DOHH2 (cell line): ENCODE results near the gene KRTAP1-3.
"Not testable (repeated sequence)": the region's sequence is repeated elsewhere in the genome, so short reads cannot be mapped to it uniquely, and the experiment has no call there.

Source experiments
- CTCF ChIP-seq: fragments of 200-600 bp; sonication (generic); IDR thresholded peaks from one replicate; pipeline ENCODE4 v1.5.1; 2014; ENCODE audit warnings: antibody characterized with exemption, mild to moderate bottlenecking, low read depth, low read length; ENCODE audit not compliant: poor library complexity, severe bottlenecking
- EZH2phosphoT487 ChIP-seq: fragments of 200-600 bp; sonication (generic); IDR thresholded peaks from 2 replicates; pipeline ENCODE4 v1.6.1; 2017; ENCODE audit warnings: borderline replicate concordance, mild to moderate bottlenecking, antibody characterized with exemption, low read length, moderate library complexity, mixed read lengths

- TF ChIP-seq CTCF, EZH2phosphoT487: not testable (repeated sequence)
These were observed 12.2 kb upstream of the KRTAP1-3 start, which contains the start of gene KRTAP2-1 for GRCh38 chr17:41046735-41047465.
